ENCODE measurements around the gene MAP3K21.
A peak's percentile ranks its signal among the peaks of the same experiment; 100 is the strongest.

MAP3K21 gene

GRCh38 chr1:233327651-233328141 is at the start of gene MAP3K21:
MAP3K21 (plus strand) TSS chr1:233327724; CDS start chr1:233328029, 305 bp downstream.
- DNase-seq: no peak

GRCh38 chr1:233278631-233279030 is 48.9 kb upstream of the MAP3K21 start:
- DNase-seq: no peak

- no peak for DNase-seq
Measured at GRCh38 chr1:233279971-233280370, 47.6 kb upstream of the MAP3K21 start.

GRCh38 chr1:233281711-233282581 is 45.6 kb upstream of the MAP3K21 start:
- no peak for DNase-seq

- DNase-seq: no peak
Measured at GRCh38 chr1:233282582-233282886, 45.0 kb upstream of the MAP3K21 start.

- DNase-seq: no peak
Measured at GRCh38 chr1:233289676-233290075, 37.8 kb upstream of the MAP3K21 start.

GRCh38 chr1:233290396-233291034 is 37.0 kb upstream of the MAP3K21 start:
- no peak for DNase-seq

- no peak for DNase-seq
Measured at GRCh38 chr1:233293556-233294446, 33.7 kb upstream of the MAP3K21 start.

- peak in 1 of 4 experiments; percentile 14 for DNase-seq
Measured at GRCh38 chr1:233294913-233295236, 32.6 kb upstream of the MAP3K21 start.

GRCh38 chr1:233295237-233295974 is 32.1 kb upstream of the MAP3K21 start, which contains the start of gene PCNX2:
PCNX2 (minus strand) TSS chr1:233295725; CDS start chr1:233295478, 247 bp downstream.
- DNase-seq: peak; percentile 4 to 53 (median 40)

GRCh38 chr1:233295975-233296322 is 31.6 kb upstream of the MAP3K21 start:
- DNase-seq: no peak

- no peak for DNase-seq
Measured at GRCh38 chr1:233299450-233299849, 28.1 kb upstream of the MAP3K21 start.

- DNase-seq: no peak
Measured at GRCh38 chr1:233300326-233300725, 27.2 kb upstream of the MAP3K21 start.

GRCh38 chr1:233304489-233305102 is 22.9 kb upstream of the MAP3K21 start:
- DNase-seq: no peak

GRCh38 chr1:233313434-233314155 is 13.9 kb upstream of the MAP3K21 start:
- no peak for DNase-seq

GRCh38 chr1:233315718-233316301 is 11.7 kb upstream of the MAP3K21 start:
- no peak for DNase-seq

GRCh38 chr1:233316473-233316872 is 11.1 kb upstream of the MAP3K21 start:
- DNase-seq: no peak

- DNase-seq: no peak
Measured at GRCh38 chr1:233319272-233319671, 8.3 kb upstream of the MAP3K21 start.

- no peak for DNase-seq
Measured at GRCh38 chr1:233320023-233320422, 7.5 kb upstream of the MAP3K21 start.

- no peak for DNase-seq
Measured at GRCh38 chr1:233323718-233324117, 3.8 kb upstream of the MAP3K21 start.

- no peak for DNase-seq
Measured at GRCh38 chr1:233326319-233326718, 1.2 kb upstream of the MAP3K21 start.
